IMR-90 (cell line): ENCODE data around the gene ZC2HC1C. TPM values are rescaled to one million over a fixed set of nuclear protein-coding genes. Genes with fewer than 3 reads are reported as not detected.

Experiments used
- ATAC-seq: fragments of 200-7000 bp; cut with Tn5 transposase; 2 replicates; pipeline ENCODE4 v1.9.1; 2020; ENCODE audit warnings: low read depth, mild to moderate bottlenecking, moderate library complexity
- BruUV-seq: library from RNA; stranded (reverse); fragments of 400-500 nt; replicated peaks from 2 replicates; lab custom pipeline; 2021; lab: Mats Ljungman, UMichigan
- CTCF ChIA-PET: fragments of 300-600 bp; formaldehyde crosslinking; extraction: SDS; loops from one replicate; lab custom pipeline; 2021; ENCODE audit warnings: antibody characterized with exemption; lab: Yijun Ruan, JAX
- POLR2A ChIA-PET: fragments of 300-600 bp; sonication (Branson Sonifier 250); formaldehyde crosslinking; loops from one replicate; lab custom pipeline; 2022; ENCODE audit warnings: antibody characterized with exemption; ENCODE audit not compliant: unreplicated experiment; lab: Charles Lee
- DNase-seq: peaks from one replicate; pipeline ENCODE4 v3.0.0; 2013
- H2AFZ ChIP-seq: replicated peaks from 2 replicates; pipeline ENCODE3; 2013; ENCODE audit warnings: low read length, mild to moderate bottlenecking; ENCODE audit not compliant: poor library complexity
- H2AK5ac ChIP-seq: 2 replicates; pipeline ENCODE4 v1.6.1; 2013; ENCODE audit warnings: low read depth, low read length, inconsistent platforms
- H2AK9ac ChIP-seq: replicated peaks from 2 replicates; pipeline ENCODE3; 2013; ENCODE audit warnings: mild to moderate bottlenecking, low read depth, low read length, moderate library complexity; ENCODE audit not compliant: poor library complexity
- H2BK120ac ChIP-seq: 2 replicates; pipeline ENCODE4 v1.6.1; 2013; ENCODE audit warnings: low read depth, low read length, inconsistent platforms
- H2BK15ac ChIP-seq: 3 replicates; pipeline ENCODE4 v1.6.1; 2013; ENCODE audit warnings: low read depth, low read length, inconsistent platforms
- H2BK20ac ChIP-seq: 2 replicates; pipeline ENCODE4 v1.6.1; 2013; ENCODE audit warnings: low read depth, mild to moderate bottlenecking, inconsistent platforms, low read length, moderate library complexity
- H2BK5ac ChIP-seq: 2 replicates; pipeline ENCODE4 v1.6.1; 2013; ENCODE audit warnings: mild to moderate bottlenecking, low read depth, low read length, inconsistent platforms; ENCODE audit not compliant: poor library complexity, severe bottlenecking
- H3K14ac ChIP-seq: replicated peaks from 2 replicates; pipeline ENCODE4 v1.6.1; 2013; ENCODE audit warnings: low read depth, low read length, inconsistent platforms
- H3K18ac ChIP-seq: 2 replicates; pipeline ENCODE4 v1.6.1; 2013; ENCODE audit warnings: low read depth, low read length, control low read depth
- H3K23ac ChIP-seq: 2 replicates; pipeline ENCODE4 v1.6.1; 2013; ENCODE audit warnings: low read depth, low read length, inconsistent platforms
- H3K27ac ChIP-seq: 2 replicates; pipeline ENCODE4 v1.5.1; 2013; ENCODE audit warnings: mild to moderate bottlenecking, control low read depth, low read length; ENCODE audit not compliant: insufficient read depth
- H3K27me3 ChIP-seq: 2 replicates; pipeline ENCODE4 v1.6.1; 2013; ENCODE audit warnings: low read length; ENCODE audit not compliant: control insufficient read depth, insufficient read depth
- H3K36me3 ChIP-seq: 2 replicates; pipeline ENCODE4 v1.6.1; 2013; ENCODE audit warnings: low read length, mixed read lengths; ENCODE audit not compliant: control insufficient read depth, insufficient read depth
- H3K4ac ChIP-seq: 2 replicates; pipeline ENCODE4 v1.6.1; 2013; ENCODE audit warnings: low read depth, low read length, inconsistent platforms
- H3K4me1 ChIP-seq: 2 replicates; pipeline ENCODE4 v1.6.1; 2013; ENCODE audit warnings: low read length, mixed read lengths; ENCODE audit not compliant: control insufficient read depth, insufficient read depth
- H3K4me2 ChIP-seq: 2 replicates; pipeline ENCODE4 v1.6.1; 2013; ENCODE audit warnings: low read depth, mild to moderate bottlenecking, control low read depth, low read length, moderate library complexity
- H3K4me3 ChIP-seq: 2 replicates; pipeline ENCODE4 v1.5.1; 2013; ENCODE audit warnings: low read depth, mild to moderate bottlenecking, control low read depth, low read length, moderate library complexity; ENCODE audit not compliant: insufficient read depth
- H3K56ac ChIP-seq: 2 replicates; pipeline ENCODE4 v1.6.1; 2013; ENCODE audit warnings: low read length, inconsistent platforms; ENCODE audit not compliant: insufficient read depth; ENCODE audit errors: extremely low read depth
- H3K79me1 ChIP-seq, 2 experiments: 2 replicates each; pipeline ENCODE4 v1.6.1; 2013; ENCODE audit warnings: low read length in 2 of 2, inconsistent platforms in 1 of 2, low read depth in 1 of 2
- H3K9ac ChIP-seq: 2 replicates; pipeline ENCODE4 v1.6.1; 2013; ENCODE audit warnings: low read depth, low read length, control low read depth
- H3K9me1 ChIP-seq: 2 replicates; pipeline ENCODE4 v1.6.1; 2013; ENCODE audit warnings: low read length, inconsistent platforms; ENCODE audit not compliant: insufficient read depth
- H3K9me3 ChIP-seq: 2 replicates; pipeline ENCODE4 v1.6.1; 2013; ENCODE audit warnings: low read length; ENCODE audit not compliant: control insufficient read depth, insufficient read depth
- H4K20me1 ChIP-seq: 2 replicates; pipeline ENCODE4 v1.6.1; 2013; ENCODE audit warnings: low read length, inconsistent platforms; ENCODE audit not compliant: insufficient read depth
- H4K5ac ChIP-seq: 2 replicates; pipeline ENCODE4 v1.6.1; 2013; ENCODE audit warnings: mild to moderate bottlenecking, low read depth, low read length, control low read depth
- H4K8ac ChIP-seq, 2 experiments: 2 replicates each; pipeline ENCODE4 v1.6.1; 2013; ENCODE audit warnings: low read depth in 2 of 2, low read length in 2 of 2, control low read depth in 1 of 2, inconsistent platforms in 1 of 2
- H4K91ac ChIP-seq: 2 replicates; pipeline ENCODE4 v1.6.1; 2013; ENCODE audit warnings: low read depth, low read length, inconsistent platforms; ENCODE audit not compliant: insufficient read depth
- CEBPB ChIP-seq: IDR thresholded peaks from 2 replicates; pipeline ENCODE4 v1.6.1; 2012; ENCODE audit warnings: low read depth, low read length, improper control_type of control experiment
- MXI1 ChIP-seq: IDR thresholded peaks from 2 replicates; pipeline ENCODE4 v1.6.1; 2012; ENCODE audit warnings: low read depth, mild to moderate bottlenecking, low read length, moderate library complexity, borderline replicate concordance
- NFE2L2 ChIP-seq: fragments of 150-350 bp; IDR thresholded peaks from 2 replicates; pipeline ENCODE4 v1.6.1; 2016; ENCODE audit warnings: low read depth, mild to moderate bottlenecking, low read length
- POLR2A ChIP-seq: IDR thresholded peaks from 2 replicates; pipeline ENCODE4 v1.6.1; 2012; ENCODE audit warnings: mild to moderate bottlenecking, low read depth, low read length
- RFX5 ChIP-seq: IDR thresholded peaks from 2 replicates; pipeline ENCODE4 v1.8.0; 2012; ENCODE audit warnings: low read depth, mild to moderate bottlenecking, low read length, moderate library complexity
- WGBS, 2 experiments: methylation state at CpG; one replicate each; pipeline versions ENCODE4 v1.1.5 to v1.1.7; 2013; ENCODE audit warnings: missing lambda C conversion rate in 2 of 2; ENCODE audit not compliant: insufficient read length in 1 of 2; ENCODE audit errors: extremely low coverage in 2 of 2; 5-methylcytosine and 5-hydroxymethylcytosine counted together
- dilution Hi-C: fragments of 300-500 bp; cut with HindIII; formaldehyde crosslinking; loops from one replicate; pipeline ENCODE4 v1.14.3; 2018; ENCODE audit warnings: low sequenced_read_pairs; ENCODE audit not compliant: unreplicated experiment
- in situ Hi-C: fragments of 300-500 bp; cut with MboI; formaldehyde crosslinking; loops from 3 replicates; pipeline ENCODE4 v1.14.3; 2019; ENCODE audit warnings: low sequenced_read_pairs, inconsistent platforms, mixed read lengths
- intact Hi-C: fragments of 100-400 bp; cut with micrococcal nuclease; formaldehyde crosslinking; loops from 2 replicates; pipeline ENCODE4 v1.10.0; 2022
- polyA plus RNA-seq, 3 experiments: library from polyadenylated mRNA; depleted of rRNA; stranded (reverse); fragments of >200 nt; gene quantifications; 2 replicates each; pipeline ENCODE4 v1.2.3, GENCODE V29; 2012; ENCODE audit warnings: low replicate concordance in 1 of 3
- total RNA-seq: library from RNA; depleted of rRNA; stranded (reverse); fragments of >200 nt; gene quantifications from 2 replicates; pipeline ENCODE4 v1.2.3, GENCODE V29; 2012
- TF ChIP-seq, protein P1 (sequence below): conservative IDR thresholded peaks from 2 replicates; pipeline ENCODE4 v1.5.1; 2012; ENCODE audit warnings: mild to moderate bottlenecking, low read depth, low read length, improper control_type of control experiment

Gene ZC2HC1C
- total and polyA plus RNA-seq, 2 of the 4 experiments (the other 2 are of a cell fraction), result 0.15 to 0.54 TPM

DNA sequence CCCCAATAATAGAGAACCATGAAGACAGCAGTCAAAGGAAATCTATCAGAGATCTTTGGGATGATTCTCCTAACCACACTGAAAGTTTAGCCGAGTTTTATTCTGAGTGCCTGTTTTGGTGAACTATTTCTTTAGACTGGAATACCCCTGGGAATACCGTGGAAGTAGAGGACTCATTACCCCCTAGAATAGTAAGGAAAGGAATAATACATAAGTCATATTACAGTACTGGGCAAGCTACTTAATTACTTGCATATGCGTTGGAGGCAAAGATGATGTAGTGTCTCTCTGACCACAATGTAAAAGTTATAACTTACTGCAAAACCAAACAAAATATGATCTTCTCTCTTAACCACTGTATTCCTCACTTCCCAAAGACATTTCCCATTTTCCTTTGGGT, 25.5 kb downstream of the ZC2HC1C start:
- Histone ChIP-seq H3K4me1 (0 out of 2 replicates have a peak, but pooled peaks cover 3% of the 10 kb centered on the region), H3K4me2 (no peak overlapping the region), H2AK5ac (no peak overlapping the region), H3K36me3 (peaks cover 29% of the 10 kb centered on the region), H3K23ac (no peak overlapping the region), H3K18ac (no peak overlapping the region), H3K27me3 (no peaks in the 10 kb centered on the region), H2BK15ac (no peak overlapping the region), H4K91ac (no peak overlapping the region), H2BK120ac (no peak overlapping the region), H3K56ac (no peak overlapping the region), H4K8ac (no peak overlapping the region), H2BK20ac (no peak overlapping the region), H3K14ac (no peak overlapping the region), H3K79me1 (peaks cover 0 to 3% of the 10 kb centered on the region in 2 experiments; a peak in 2 of 4 replicates), H2BK5ac (no peak overlapping the region), H3K9ac (no peak overlapping the region), H3K9me1 (no peaks in the 10 kb centered on the region), H2AFZ (no peak overlapping the region), H3K4me3 (no peak overlapping the region), H2AK9ac (no peak overlapping the region), H3K4ac (no peak overlapping the region), H3K9me3 (no peaks in the 10 kb centered on the region), H4K5ac (no peak overlapping the region), H4K20me1 (no peaks in the 10 kb centered on the region), H3K27ac (no peak overlapping the region)
- dilution Hi-C loops, result no loop called here
- intact Hi-C loops, result no loop called here
- TF ChIP-seq POLR2A, result no peak
- no peak for TF ChIP-seq RFX5
- TF ChIP-seq, protein P1, sequence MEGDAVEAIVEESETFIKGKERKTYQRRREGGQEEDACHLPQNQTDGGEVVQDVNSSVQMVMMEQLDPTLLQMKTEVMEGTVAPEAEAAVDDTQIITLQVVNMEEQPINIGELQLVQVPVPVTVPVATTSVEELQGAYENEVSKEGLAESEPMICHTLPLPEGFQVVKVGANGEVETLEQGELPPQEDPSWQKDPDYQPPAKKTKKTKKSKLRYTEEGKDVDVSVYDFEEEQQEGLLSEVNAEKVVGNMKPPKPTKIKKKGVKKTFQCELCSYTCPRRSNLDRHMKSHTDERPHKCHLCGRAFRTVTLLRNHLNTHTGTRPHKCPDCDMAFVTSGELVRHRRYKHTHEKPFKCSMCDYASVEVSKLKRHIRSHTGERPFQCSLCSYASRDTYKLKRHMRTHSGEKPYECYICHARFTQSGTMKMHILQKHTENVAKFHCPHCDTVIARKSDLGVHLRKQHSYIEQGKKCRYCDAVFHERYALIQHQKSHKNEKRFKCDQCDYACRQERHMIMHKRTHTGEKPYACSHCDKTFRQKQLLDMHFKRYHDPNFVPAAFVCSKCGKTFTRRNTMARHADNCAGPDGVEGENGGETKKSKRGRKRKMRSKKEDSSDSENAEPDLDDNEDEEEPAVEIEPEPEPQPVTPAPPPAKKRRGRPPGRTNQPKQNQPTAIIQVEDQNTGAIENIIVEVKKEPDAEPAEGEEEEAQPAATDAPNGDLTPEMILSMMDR, result no peak
- TF ChIP-seq NFE2L2, result no peak
- no peak for TF ChIP-seq CEBPB
- no peak for TF ChIP-seq MXI1
- in situ Hi-C loops, result no loop called here
- POLR2A ChIA-PET, result interaction anchor here (0.6 kb wide), 1 partner anchor 189 kb away, joined by 4 read pairs; no protein-coding TSS in a partner anchor
- WGBS, 2 experiments, result no CpG with 5 or more reads among the region's 3 CpGs
- CTCF ChIA-PET, result no interaction called here
- DNase-seq (no peak), ATAC-seq (no peak)
- BruUV-seq, result no TSS peak
